Stimulated activated CD4-positive, alpha-beta T cell treated with anti-CD3 and anti-CD28 coated beads, Interleukin-1b, Interleukin-23, amount 100 ng/mL, for 48 hours (primary cell): ENCODE results near the gene IL15RA.
"Not testable (repeated sequence)": the region's sequence is repeated elsewhere in the genome, so short reads cannot be mapped to it uniquely, and the experiment has no call there.

Source experiments
- DNase-seq: peaks from one replicate; pipeline ENCODE4 v3.0.0-alpha.2; 2020

The IL15RA gene

DNA sequence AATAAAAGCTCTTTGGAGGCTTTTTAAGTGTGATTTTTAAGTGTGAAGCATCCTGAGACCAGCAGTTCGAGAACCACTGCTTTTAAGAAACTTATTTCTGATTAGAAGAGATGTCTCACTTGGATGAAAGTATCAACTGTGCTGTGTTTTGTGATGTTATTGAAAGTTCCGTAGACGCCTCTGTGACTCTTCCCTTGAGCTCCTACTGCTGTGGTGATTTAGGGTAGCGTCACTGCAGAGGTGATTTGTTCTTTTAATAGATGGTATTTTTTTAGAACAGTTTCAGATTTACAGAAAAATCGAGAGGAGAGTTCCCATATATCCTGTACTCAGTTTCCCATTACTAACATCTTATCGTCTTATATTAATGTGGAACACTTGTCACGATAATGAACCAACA is 57.8 kb downstream of the IL15RA start:
- no peak for DNase-seq

GRCh38 chr10:5918763-5919162 is 58.6 kb downstream of the IL15RA start:
- no peak for DNase-seq

GRCh38 chr10:5917305-5917704 is 60.0 kb downstream of the IL15RA start:
- DNase-seq: no peak

DNA sequence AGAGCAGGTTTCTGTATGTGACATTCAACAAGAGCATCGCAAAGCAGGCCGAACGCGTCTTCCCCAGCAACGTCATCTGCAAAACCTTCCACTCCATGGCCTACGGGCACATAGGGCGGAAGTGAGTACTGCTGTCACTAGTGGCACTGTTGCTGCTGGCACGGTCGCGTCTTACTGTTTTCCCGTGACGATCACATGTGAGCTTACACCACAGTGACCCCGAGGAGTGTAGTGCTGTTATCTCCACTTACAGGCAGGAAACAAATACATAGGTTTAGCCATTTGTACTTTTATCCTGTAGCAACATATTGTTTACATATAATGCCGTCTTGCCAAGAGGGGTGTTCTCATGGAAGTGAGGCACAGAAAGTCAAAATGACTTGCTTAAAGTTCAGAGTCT is 61.9 kb downstream of the IL15RA start:
- DNase-seq: no peak

DNA sequence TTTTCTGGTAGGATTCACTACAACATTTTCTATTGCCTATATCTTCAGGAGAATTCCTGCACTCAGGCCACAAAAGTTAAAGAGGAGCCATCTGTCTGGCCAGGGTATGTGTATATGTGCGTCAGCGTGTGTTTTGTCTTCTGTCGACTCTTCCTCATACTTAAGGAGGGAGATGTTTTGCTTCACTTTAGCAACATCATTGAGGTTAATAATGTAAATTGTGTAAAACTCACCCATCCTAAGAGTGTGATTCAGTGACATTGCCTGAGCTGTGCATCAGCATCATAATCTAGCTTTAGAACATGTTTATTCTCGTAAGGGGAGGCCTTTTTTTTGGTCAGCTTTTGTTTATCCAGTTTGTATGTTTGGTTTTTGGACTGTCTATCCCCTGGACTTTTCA is 63.6 kb downstream of the IL15RA start:
- DNase-seq: no peak

GRCh38 chr10:5911670-5912069 is 65.7 kb downstream of the IL15RA start:
- DNase-seq: no peak

DNA sequence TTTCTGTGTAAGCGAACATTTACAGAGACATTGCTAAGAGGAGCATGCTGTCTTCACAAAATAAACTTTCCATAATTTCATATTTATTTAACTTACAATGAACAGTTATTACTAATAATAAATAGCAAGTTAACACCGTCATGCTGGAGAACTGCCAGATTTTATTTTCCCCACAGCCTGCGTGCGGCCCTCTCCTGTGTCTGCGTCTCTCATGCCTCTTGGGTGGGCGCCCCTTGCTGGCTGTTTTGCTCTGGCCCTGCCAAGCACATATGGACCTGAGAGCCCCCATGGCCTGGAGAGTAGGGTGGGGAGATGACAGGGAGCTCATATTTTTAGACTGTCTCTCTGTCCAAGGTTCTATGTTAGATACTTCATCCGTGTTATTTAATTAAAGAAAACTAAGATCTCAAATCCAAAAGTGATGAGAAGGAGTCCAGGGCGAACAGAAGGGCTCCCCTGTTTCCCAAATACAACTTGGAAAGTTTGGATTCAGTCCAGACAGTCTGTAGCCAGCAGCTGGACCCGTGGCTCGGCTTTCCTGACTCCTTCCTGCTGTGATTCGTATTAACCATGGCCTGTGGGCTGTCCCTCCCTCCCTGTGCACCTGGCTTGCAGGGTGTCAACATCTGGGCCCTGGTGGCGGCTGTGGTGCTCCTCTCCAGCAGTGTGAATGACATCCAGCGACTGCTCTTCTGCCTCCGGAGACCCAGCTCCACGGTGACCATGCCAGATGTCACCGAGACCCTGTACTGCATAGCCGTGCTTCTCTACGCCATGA is 66.8 kb downstream of the IL15RA start:
- no peak for DNase-seq

GRCh38 chr10:5908676-5909075 is 68.7 kb downstream of the IL15RA start:
- DNase-seq: not testable (repeated sequence)

GRCh38 chr10:5906651-5907050 is 70.7 kb downstream of the IL15RA start:
- no peak for DNase-seq

GRCh38 chr10:5905854-5906507 is 71.4 kb downstream of the IL15RA start:
- no peak for DNase-seq

- DNase-seq: no peak
Observed at GRCh38 chr10:5904227-5904626, 73.1 kb downstream of the IL15RA start.

- no peak for DNase-seq
Observed at GRCh38 chr10:5903563-5903962, 73.8 kb downstream of the IL15RA start.

DNA sequence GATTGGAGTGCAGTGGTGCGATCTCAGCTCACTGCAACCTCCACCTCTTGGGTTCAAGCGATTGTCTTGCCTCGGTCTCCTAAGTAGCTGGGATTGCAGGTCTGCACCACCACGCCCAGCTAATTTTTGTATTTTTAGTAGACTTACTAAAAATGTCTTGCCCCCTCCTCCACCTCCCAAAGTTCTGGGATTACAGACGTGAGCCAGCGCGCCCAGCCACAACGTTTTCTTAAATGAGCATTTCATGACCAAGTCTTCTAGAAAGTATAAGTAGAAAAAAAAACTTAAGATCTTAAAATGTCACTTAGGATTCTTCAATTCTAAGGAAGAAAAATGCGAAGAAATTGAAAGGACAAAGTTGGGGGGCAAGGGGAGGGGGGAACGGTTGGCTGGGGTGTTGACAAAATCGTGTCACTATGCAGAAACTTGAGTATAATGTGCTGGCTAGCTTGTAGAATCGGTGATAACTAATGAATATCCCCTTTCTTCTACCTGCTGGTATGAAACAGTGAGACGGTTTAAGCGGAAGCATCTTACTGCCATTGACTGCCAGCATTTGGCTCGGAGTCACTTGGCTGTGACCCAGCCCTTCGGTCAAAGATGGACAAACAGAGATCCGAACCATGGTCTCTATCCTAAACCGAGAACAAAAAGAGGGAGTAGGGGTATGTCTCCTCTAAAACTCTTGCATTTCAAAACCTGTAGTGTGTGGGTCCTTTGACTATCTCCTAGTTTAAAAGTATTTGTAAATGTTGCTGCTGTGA is 74.7 kb downstream of the IL15RA start:
- DNase-seq: no peak
